VCaP (cell line): ENCODE results near the gene MTCL3.
A peak's percentile ranks its signal among the peaks of the same experiment; 100 is the strongest.

ENCODE experiments used
- H3K27ac ChIP-seq: fragments of 450-650 bp; 2 replicates; pipeline ENCODE4 v1.5.1; 2017
- CTCF ChIP-seq: fragments of 450-650 bp; conservative IDR thresholded peaks from 2 replicates; pipeline ENCODE4 v1.5.1; 2017; ENCODE audit warnings: mild to moderate bottlenecking, moderate library complexity

The MTCL3 gene

GRCh38 chr6:127468936-127469335 lies 50.2 kb downstream of the MTCL3 start:
- H3K27ac ChIP-seq: no peak overlapping the region
- TF ChIP-seq CTCF: no peak

GRCh38 chr6:127466416-127466815 lies 52.7 kb downstream of the MTCL3 start:
- no peak for TF ChIP-seq CTCF
- no peak overlapping the region for H3K27ac ChIP-seq

- peak overlapping the region; percentile 68; the same call in 1 of the 2 replicates for H3K27ac ChIP-seq
- TF ChIP-seq CTCF: peak; percentile 91
These were observed 54.2 kb downstream of the MTCL3 start for GRCh38 chr6:127464881-127465459.

GRCh38 chr6:127464161-127464880 lies 54.8 kb downstream of the MTCL3 start:
- H3K27ac ChIP-seq: peak overlapping the region; percentile 68
- no peak for TF ChIP-seq CTCF

- H3K27ac ChIP-seq: peak overlapping the region; percentile 68
- TF ChIP-seq CTCF: no peak
These were observed 56.1 kb downstream of the MTCL3 start for GRCh38 chr6:127463056-127463455.

- peak overlapping the region; percentile 68 for H3K27ac ChIP-seq
- no peak for TF ChIP-seq CTCF
These were observed 56.8 kb downstream of the MTCL3 start for GRCh38 chr6:127462376-127462775.

- TF ChIP-seq CTCF: no peak
- peak overlapping the region; percentile 54 for H3K27ac ChIP-seq
These were observed 58.7 kb downstream of the MTCL3 start for GRCh38 chr6:127460465-127460864.
